Left cardiac atrium (tissue), 4 donors: ENCODE results near the gene BLTP3B. TPM values are rescaled to one million over a fixed set of nuclear protein-coding genes. Genes with fewer than 3 reads are reported as not detected.

Experiments used
- ATAC-seq, 2 donors: fragments of 200-7000 bp; cut with Tn5 transposase; one replicate each; pipeline ENCODE4 v1.9.1; 2020; ENCODE audit warnings: mild to moderate bottlenecking in 2 of 2, moderate library complexity in 2 of 2
- DNase-seq: peaks from one replicate; pipeline ENCODE4 v3.0.0-alpha.2; 2020
- intact Hi-C, 2 donors: fragments of 100-400 bp; cut with DNase I; formaldehyde crosslinking; loops; one replicate each; pipeline versions ENCODE4 v1.14.1 to v1.15.1; 2022 to 2023
- total RNA-seq, 2 donors: library from RNA; stranded (reverse); fragmentation: NEBNext Ultra II Directional; extraction: Animal tissue kit (Norgen Biotek cat#: 25700); gene quantifications; one replicate each; pipeline ENCODE4 v1.2.1, GENCODE V29; 2021
- donor health status: DM: no; HTN: yes; CAD: no.
- donor health status: DM: no; HTN: yes; CAD: no; lungs with severe emphysema.
- donor health status: DM: yes; HTN: yes; CAD: no.
- donor health status: Dilated cardiomyopathy.

BLTP3B gene
- total RNA-seq, 2 donors from 2014 or later, result 13.5 to 19.4 TPM

GRCh38 chr12:100164153-100164704 is 21.6 kb upstream of the BLTP3B start:
- intact Hi-C loops, result no loop called here
- no peak for DNase-seq
- no peak for ATAC-seq

GRCh38 chr12:100163416-100164152 is 20.9 kb upstream of the BLTP3B start:
- peak; percentile 99 for ATAC-seq
- peak; percentile 83 for DNase-seq
- intact Hi-C loops, result no loop called here

DNA sequence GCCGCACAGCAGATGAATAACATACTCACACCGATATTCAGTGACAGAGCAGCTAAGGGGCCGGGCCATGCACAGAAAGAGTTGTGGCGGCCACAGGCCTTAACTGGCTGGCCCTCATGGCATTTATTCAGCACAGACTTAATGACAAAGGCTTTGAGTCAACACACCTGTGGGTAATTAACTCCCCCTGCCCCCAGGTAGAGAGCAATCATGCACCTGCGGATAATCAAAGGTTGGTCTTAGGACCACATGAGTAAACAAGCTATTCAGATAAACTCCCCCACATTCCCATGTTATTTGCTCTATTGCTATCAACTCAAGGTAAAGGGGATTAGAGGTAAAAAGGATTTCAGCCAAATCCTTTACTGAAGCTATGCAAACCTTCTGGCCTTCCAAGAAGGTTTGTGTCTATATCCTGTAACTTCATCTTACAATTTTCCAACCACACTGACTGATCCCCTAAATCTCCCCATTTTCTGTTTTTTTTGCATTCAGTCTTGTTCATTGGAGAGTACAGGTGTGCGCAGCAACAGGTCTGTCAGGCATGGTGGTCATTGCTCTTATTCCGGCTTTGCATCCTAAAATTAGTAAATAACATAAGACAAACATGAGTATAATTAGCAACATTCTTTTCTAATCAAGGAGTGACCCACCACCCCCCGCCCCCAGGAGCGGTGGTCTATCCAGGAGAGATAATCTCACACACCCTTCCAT is 16.9 kb upstream of the BLTP3B start:
- ATAC-seq (no peak), DNase-seq (no peak)
- intact Hi-C loops, result no loop called here

GRCh38 chr12:100158535-100158934 is 15.9 kb upstream of the BLTP3B start:
- intact Hi-C loops, result no loop called here
- DNase-seq (no peak), ATAC-seq (no peak)

DNA sequence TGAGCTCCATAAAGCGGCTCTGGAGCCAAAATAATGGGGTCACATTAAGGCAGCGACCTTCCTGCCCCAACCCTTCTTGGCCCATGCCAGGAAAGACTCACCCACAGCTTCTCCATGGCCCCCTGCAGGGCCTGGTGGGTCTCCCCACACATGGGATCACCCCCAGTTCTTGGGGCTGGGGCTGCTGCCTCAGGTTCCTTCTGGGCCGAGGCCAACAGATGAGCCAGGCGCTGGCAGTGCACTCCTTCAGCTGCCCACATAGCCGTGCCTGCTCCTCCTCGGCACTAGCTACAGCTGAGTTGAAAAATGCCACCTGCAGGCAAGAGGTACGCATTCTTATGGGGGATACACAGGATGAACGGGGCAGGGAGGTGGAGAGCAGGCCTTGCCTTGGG is 14.8 kb upstream of the BLTP3B start:
- ATAC-seq (no peak), DNase-seq (no peak)
- intact Hi-C loops, result no loop called here

- intact Hi-C loops, result no loop called here
- ATAC-seq (no peak), DNase-seq (no peak)
These were observed 14.2 kb upstream of the BLTP3B start for GRCh38 chr12:100156731-100157426.

DNA sequence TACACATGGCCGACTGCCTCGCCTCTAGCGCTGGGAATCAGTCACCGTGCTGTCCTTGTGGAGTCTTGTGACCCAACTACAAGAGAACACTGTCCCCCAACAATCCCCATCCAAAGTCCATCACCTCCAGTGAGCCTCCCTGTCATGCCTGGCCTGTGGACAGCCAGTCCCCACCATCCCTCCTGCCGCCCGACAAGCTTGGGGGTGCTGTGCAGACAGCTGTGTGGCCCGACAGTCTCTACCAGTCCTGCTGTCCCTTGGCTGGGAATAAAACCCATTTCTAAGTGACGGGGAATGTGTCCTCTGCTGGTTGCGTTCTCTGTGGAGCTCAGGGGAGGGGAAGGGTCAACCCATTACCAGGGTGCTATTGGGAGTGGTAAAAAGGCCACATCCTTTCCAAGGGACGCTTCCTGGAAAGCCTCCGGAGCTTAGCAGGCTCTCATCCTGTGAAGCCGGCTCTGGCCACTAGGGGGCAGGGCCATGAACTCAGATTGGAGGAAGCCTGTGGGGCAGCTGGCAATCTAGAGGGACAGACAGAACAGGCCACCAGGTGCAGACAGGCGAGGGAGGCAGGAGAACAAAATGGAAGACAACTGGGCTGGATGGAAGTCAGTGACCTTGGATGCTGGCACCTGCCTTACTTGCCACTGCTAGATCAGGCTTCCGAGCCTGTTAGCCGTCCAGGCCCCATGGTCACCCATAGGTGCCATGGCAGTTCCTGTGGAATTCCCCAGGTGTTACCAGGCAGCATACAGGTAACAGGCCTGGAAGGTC is 12.0 kb upstream of the BLTP3B start:
- intact Hi-C loops, result no loop called here
- ATAC-seq, result peak; percentile 45 to 67
- DNase-seq, result peak; percentile 80

GRCh38 chr12:100153131-100153530 is 10.5 kb upstream of the BLTP3B start:
- ATAC-seq (no peak), DNase-seq (no peak)
- intact Hi-C loops, result no loop called here

DNA sequence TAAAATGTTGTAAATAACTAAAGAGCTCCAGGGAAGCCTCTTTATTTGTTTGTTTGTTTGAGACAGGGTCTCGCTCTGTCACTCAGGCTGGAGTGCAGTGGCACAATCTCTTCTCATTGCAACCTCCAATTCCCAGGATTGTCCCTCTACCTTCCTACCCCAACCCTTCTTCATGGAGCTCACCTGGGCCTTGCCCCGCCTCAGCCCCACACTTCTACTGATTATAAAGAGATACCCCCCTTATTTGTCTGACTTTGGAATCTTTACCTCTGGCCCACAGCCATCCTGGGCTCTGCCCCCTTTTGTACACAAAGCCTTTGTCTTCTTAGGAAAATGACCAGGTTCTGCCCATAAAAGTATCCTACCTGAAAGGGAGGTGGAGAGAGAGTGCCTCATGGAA is 9.1 kb upstream of the BLTP3B start:
- DNase-seq (no peak), ATAC-seq (no peak)
- intact Hi-C loops, result no loop called here

- DNase-seq (no peak), ATAC-seq (no peak)
- intact Hi-C loops, result no loop called here
These were observed 3.6 kb upstream of the BLTP3B start for GRCh38 chr12:100146252-100146651.

GRCh38 chr12:100145643-100146042 is 3.0 kb upstream of the BLTP3B start:
- intact Hi-C loops, result no loop called here
- ATAC-seq (no peak), DNase-seq (no peak)

DNA sequence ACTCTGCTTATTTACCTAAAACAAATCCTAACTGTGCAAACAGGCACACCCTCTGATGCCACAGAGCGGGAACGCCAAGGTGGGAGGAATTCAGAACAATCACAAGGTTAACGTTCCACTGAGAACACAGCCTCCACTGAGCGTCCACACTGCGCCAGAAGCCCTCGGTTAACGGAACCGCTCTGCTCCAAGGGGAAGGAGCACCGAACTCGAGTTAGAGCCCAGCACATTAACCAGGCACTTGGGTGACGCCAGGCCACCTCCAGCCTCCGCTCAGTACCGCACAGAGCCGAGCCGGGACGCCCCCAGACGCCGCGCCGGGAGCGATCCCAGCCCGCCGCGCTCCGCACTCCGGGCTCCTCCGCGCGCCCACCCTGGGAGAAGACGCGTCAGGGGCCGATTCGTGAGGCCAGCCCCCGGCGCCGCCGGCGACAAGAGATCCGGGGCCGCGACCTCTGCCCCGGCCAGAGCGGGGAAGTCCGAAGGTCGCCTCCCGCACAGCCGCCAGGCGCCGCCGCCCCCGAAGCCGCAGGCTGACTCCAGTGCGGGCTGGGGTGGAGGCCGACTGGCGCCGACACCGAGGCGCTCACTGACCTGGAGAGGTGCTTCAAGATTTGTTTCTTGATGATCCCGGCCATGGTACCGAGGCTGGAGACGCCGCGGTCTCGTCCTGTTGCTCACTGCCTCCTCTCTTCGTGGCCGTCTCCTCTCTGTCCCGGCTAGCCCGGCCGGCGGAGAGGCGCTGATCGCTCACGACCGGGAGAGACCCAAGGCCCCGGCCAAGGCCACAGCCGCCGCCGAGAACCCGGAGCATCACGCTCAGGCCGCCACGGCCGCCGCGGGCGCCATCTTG is 450 bp downstream of the BLTP3B start:
- ATAC-seq, result peak; percentile 72
- intact Hi-C loops, result loop anchor here in 1 of 2 donors (5.0 kb wide), 1 partner anchor 60 kb away; the partner anchor contains the start of gene ACTR6
- DNase-seq, result peak; percentile 56

- no peak for DNase-seq
- ATAC-seq, result peak; percentile 42 to 76
- intact Hi-C loops, result loop anchor here in 1 of 2 donors (5.0 kb wide), 1 partner anchor 61 kb away; the partner anchor contains the start of gene ACTR6
These were observed 1.0 kb downstream of the BLTP3B start for GRCh38 chr12:100141666-100141997.

DNA sequence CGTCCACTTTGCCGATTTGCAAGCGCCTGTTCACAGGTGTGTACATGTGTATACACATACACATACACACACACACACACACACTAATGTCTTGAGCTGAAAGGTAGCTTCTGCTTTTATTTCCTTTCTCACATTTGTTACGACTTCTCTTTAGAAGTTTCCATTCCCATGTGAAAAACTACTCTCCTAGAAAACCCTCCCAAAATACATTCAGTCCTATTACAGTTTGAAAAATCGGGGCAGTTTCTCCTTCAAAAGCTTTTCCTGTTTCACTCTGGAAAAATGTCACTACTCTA is 3.9 kb downstream of the BLTP3B start:
- DNase-seq (no peak), ATAC-seq (no peak)
- intact Hi-C loops, result no loop called here

DNA sequence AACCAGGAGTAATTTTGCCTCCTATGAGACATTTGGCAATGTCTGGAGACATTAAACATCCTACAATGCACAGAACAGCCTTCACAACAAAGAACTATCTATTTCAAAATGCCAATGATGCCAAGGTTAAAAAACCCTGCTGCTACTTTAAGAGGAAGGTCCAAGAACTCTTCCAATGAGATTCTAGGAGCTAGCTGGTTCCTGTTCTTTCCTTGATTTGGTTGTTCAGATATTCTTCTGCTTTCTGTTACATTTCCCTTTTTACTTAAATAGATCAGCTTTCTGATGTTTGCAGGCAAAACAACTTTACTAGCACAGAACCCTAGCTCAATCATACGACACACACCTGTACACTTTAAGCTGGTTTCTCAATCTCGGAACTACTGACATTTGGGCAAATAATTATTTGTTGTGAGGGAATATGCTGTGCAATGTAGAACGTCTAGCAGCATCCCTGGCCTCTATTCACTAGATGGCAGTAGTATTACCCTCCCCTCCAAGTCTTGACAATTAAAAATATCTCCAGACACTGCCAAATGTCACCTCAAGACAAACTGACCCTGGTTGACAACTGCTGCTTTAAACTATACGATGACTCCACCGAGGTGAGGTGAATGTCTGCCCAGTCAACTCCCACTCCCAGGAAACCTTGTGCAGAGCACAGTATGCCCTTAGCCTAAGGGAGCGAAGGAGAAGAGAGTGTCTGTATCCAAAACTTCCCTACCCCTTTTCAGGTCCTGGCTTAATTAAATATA is 4.4 kb downstream of the BLTP3B start:
- intact Hi-C loops, result no loop called here
- DNase-seq (no peak), ATAC-seq (no peak)

GRCh38 chr12:100133200-100133599 is 9.5 kb downstream of the BLTP3B start:
- intact Hi-C loops, result no loop called here

GRCh38 chr12:100128512-100128908 is 14.2 kb downstream of the BLTP3B start:
- intact Hi-C loops, result no loop called here
- DNase-seq (no peak), ATAC-seq (peak; percentile 75 to 86)

More at GRCh38 chr12:100133200-100133599, 9.5 kb downstream of the BLTP3B start:
- ATAC-seq (no peak), DNase-seq (no peak)
